Stimulated activated CD8-positive, alpha-beta memory T cell treated with anti-CD3 and anti-CD28 coated beads, Interleukin-7, amount 100 ng/mL, for 24 hours (primary cell): Measurements from ENCODE around the gene TEAD1.

Source experiments
- DNase-seq: peaks from one replicate; pipeline ENCODE4 v3.0.0-alpha.2; 2020; ENCODE audit warnings: low read depth

TEAD1 gene

DNA sequence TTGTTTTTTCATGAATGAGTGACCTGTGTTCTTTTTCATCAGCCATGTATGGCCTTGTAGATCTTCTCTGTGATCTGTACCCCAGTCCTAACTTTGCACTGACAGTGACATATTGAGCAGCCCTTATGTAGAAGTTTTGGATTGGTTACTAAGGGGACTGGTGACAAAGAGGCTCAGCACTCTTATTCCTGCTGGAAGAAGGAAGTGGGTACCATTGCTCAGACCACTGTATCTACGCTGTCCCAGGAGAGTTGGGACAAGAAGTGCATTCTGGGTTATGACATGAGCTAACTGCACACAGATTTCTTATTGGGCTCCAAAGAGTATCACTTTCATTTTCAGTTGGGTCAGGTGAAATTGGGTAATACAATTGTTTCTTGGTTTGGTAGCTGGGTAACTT, 227.1 kb downstream of the TEAD1 start:
- DNase-seq = no peak

DNA sequence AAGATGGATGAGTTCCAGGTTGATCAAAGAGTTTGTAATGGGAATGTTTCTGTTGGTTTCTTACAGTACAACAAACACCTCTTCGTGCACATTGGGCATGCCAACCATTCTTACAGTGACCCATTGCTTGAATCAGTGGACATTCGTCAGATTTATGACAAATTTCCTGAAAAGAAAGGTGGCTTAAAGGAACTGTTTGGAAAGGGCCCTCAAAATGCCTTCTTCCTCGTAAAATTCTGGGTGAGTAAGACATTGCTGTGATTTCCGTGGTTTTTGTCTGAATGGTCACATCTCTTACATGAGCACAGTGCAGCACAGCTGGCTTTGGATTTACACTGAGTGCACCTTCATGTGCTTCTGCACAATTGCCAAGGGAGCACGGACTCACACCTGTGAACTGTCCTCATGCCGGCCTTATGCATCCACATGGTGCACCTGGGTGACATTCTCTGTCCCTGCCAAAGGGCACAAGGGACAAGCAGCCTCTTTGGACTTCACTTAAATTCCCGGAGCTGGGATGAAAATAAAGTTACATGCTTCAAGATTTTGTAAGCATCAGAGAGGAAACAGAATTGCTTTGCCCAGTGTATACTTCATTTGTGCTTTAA, 227.8 kb downstream of the TEAD1 start:
- DNase-seq = no peak

DNA sequence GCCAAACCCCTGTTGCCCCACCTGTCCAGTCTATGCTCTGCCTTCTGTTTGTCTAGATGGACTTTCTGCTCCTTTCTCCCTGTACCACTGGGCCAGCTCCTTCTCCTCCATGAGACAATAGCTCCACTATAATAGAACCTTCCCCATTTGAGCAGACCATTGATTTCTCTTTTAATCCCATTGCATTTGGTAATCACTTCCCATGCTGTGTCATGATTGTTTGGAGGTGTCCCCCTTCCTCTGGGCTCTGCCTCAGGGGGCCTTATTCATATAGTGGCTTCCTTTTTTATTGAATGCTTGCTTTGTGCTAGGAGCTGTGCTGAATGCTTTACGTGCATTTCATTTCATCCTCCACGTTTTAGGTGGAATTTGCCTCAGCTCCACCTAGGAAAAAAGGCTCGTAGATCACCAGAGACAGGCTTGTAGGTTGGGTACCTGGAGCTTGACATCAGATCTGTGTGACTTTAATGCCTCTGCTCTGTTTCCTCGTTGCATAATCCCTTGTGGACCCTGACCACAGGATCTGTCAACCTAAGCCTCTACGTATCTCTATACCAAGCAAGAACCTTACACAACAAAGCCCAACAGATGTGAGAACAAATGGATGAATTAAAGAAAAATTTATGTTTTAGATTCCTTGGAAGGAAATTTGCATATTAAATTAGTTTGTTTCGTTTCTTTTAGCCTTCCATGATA, 228.7 kb downstream of the TEAD1 start:
- no peak for DNase-seq

DNA sequence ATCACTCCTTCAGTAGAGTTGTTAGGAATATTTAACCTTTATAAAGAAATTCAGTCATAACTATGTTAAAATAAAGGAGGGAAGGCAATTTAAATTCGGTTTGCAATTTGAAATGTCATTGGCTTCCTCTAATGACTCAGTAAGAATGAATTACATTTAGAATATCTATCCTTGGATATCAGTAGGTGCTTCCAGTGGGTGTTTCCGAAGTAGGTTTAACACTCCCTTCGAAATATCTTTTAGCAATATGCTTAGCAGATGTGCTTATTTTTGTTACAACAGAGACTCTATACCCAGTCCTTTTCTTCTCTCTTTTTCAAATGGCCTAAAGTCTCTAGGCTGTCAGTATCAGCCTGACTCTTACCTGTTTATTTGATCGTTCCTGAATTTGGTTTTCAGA, 231.2 kb downstream of the TEAD1 start:
- DNase-seq = no peak

DNA sequence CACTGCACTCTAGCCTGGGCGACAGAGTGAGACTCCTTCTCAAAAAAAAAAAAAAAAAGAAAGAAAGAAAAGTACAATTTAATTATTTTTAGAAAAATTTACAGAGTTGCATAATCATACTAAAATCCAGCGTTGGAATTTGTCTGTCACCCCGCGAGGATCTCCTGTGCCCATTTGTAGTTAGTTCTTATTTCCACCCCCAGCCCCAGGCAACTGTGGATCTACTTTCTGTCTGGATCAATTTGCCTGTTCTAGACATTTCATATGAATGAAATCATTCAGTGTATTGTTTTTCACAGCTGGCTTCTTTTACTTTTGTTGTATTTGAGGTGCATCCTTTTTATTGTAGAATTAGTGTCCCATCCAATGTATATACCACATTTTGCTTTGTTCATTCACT, 232.3 kb downstream of the TEAD1 start:
- DNase-seq = no peak

DNA sequence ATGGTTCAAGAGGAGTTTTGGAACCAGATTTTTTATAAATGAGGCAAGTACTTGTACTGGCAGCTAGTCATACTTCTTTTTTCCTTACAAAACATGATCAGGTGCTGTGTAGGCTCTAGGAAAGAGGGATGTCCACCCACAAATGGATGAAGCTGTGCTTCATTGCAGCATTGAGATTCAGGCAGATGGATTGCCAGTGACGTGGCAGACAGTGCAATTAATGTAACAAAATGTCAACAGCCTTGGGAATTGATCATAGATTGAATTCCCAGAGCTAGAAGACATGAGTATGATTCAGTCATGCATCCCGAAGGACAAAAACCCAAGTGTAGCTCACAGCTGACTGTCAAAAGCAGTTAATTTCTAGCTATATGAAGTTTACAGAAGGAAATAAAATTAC, 235.7 kb downstream of the TEAD1 start:
- DNase-seq = no peak

DNA sequence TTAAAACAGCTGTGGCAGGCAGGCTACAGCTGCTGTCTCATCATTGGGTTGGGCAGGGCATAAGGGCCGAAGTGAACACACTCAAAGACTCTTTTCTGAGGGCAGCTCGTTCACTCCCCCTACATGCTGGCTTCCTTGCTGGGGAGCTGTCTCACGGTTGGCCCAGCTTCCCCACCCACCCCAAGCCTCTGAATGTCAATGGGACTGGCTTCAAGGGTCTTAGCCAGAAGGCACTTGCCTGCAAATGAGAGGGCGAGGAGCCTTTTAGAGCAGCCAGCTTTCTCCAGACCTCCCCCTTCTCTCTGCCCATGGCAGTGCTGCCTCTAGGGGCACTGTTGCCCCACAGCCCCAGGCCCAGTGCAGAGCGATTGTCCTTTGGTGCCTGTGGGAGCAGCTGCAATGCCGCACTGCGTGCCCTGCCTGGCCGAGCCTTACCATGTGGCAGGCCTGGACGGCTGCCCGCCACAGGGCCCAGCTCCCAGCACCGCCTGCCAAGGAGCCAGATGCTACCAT, 240.2 kb downstream of the TEAD1 start:
- DNase-seq = no peak

DNA sequence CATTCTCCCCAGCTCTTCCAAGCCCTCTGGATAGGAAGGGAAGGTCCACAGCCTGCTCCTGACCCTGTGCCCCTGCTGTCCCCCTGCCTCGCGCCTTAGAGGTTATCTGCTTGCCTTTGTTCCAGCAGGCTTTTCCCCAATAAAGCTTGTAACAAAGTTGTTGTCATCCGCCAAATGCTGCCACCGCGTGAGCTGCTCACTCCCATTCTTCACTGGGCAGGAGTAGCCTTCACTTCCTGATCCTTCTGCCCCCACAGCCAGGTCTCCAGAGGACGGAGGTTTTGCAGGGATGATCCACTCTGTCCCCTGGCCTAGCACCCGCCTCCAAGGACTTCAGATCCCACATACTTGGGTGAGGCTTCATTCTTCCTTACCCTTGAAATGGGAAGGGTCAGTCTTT, 240.9 kb downstream of the TEAD1 start:
- no peak for DNase-seq

DNA sequence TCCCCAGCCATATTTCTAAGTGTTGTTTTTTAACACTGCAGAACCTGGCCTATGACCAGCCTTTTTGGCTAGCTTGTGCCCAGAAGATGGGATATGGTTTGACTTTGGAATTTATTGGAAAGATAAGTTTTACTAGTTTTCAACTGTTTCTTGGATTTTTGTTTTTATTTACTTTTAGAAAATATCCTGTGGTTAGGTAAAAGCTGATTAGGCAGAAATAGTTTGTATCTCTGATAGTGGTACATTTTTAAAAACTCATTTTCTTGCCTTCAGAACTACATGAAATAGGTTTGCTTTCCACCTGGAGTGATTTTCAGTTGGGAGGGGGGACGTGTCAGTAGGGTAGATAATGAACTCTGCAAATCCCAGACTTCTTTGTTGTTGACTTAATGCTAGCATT, 243.6 kb downstream of the TEAD1 start:
- DNase-seq = no peak

DNA sequence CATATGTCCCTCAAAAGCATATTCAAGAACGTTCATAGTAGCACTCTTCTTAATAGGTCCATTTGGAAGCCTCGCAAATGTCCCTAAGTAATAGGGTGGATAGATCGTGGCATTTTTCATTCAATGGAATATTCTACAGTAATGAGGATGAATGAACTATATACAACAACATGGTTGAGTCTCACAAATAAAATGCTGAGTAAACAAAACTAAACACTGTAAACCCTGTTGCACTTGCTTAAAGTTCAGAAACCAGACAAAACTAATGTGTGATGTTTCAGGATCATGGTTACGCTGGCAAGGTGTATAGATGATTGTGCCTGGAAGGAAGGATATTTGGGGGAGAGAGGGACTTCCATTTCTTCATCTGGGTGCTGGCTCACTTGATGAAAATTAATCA, 244.4 kb downstream of the TEAD1 start:
- DNase-seq = no peak

DNA sequence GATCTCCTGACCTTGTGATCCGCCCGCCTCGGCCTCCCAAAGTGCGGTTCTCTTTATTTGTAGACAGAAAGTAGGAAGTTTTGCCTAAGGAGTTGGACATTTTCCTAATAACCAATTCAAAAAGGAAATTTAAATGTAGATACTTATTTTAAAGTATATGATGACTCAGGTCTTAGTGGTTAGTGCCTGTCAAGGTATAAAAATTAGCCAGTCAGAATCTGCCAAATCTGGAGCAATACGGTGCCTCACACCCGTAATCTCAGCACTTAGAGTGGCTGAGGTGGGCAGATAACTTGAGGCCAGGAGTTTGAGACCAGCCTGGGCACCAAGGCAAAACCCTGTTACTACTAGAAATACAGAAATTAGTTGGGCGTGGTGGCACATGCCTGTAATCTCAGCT, 248.2 kb downstream of the TEAD1 start:
- no peak for DNase-seq

DNA sequence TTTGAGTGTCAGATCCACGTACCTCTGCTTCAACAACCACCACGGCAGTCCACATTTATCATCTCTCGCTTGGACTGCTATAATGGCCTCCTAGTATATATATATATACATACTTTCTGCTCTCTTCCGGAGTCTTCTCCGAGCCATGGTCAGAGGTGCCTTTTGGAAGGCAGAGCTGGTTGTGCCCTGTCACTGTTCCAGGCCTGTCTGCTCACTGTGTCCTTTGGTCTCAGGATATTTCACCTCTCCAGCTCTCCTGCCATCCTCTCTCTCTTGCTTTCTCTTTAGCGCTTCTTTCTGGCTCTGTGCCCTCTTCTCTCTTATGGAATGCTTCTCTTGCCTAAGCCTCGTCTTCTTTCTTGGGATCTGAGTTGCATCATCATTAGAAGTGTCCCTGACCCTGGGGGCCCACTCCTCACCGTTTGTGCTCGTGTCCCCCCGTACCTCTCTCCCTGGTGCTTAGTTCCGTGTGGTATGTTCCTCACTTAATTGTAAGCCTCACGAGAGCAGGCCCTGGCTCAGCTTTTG, 248.8 kb downstream of the TEAD1 start:
- no peak for DNase-seq

DNA sequence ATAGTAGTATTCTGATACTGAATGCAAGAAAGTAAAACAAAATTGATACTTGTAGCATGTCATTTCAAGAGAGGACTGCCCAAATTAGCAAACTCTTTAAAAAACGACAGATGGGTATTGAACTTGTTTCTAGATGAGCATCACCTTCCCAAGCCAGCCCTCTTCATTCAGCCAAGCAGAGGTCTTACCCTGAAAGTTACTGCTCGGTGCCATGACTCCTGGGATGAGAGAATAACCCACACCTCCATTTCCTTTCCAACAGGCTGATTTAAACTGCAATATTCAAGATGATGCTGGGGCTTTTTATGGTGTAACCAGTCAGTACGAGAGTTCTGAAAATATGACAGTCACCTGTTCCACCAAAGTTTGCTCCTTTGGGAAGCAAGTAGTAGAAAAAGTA, 250.4 kb downstream of the TEAD1 start:
- no peak for DNase-seq

DNA sequence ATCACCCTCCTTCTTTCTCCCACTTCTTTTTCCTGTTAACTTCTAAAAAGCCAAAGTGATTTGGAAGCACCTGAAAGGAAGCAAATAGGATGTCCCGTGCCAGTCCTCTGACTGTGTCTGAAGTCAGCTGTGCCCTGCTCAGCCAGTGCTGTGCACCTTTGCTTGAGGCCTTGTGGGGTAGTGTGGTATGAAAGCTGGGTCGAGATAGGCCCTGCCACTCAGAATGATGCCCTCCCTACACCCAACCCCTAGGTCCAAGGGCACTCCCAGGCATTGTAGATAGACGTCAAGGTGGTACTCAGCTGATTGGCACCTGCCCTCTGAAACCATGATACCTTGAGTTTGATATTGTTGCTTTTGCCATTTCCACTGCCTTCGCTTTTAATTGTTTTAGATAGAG, 251.3 kb downstream of the TEAD1 start:
- DNase-seq = no peak

DNA sequence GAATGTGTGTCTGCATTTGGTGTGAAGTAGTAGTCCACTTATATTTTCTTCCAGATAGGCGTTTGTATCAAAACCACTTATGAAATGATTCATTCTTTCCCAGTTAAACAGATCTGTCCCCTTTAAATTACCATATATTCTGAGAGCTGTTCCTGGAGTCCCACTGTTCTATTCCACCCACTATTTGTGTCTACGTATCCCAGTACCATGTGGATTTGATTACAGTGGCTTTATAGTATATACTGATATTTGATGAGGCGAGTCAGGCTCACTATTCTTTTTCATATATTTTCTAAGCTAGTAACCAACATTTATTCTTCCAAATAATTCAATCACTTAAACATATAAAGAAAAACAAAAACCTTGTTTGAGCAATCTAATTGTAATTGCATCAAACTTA, 253.0 kb downstream of the TEAD1 start:
- no peak for DNase-seq

DNA sequence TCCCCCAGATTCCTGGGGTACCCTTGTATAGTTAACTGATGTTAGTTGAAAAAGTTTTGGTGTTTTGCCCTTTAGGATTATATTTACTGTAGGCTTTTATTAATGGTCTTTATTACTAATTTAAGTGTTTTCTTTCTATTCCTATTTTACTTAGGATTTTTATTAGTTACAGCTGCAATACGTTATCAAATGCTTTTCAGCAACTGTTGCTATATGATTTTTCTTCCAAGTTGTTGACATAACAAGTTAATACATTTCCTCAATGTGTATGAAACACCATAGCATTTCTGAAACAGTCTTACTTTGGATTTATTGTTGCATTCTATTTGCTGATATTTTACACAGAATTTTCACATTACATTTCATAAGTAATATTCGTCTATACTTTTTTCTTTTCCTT, 253.7 kb downstream of the TEAD1 start:
- DNase-seq = no peak

DNA sequence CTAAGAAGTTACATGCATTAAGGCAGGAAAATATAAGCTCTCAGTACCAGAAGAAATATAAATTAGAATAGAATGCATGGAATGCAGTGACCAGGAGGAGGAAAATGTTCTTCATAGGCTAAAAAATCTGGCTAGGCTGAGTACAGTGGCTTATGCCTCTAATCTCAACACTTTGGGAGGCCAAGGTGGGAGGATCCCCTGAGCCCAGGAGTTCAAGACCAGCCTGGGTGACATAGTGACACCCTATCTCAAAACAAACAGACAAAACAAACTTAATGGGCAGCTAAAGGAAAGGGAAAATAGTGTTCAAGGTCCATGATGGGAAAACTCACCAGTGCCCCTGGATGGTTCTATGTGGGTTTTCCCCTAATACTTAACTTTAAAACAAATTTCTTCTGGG, 256.6 kb downstream of the TEAD1 start:
- no peak for DNase-seq

DNA sequence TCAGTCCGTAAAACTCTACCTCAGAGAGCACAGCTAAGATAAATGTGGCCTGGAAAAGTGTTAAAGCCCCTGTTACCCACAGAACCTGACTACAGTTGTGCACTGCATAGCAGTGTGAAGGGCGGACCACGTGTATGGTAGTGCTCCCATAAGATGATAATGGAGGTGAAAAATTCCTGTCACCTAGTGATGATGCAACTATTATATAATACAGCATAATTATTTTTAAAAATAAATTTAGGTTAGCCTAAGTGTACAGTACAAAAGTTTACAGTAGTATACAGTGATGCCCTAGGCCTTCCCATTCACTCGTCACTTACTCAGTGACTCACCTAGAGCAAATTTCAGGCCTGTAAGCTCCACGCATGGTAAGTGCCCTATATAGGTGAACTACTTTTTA, 258.3 kb downstream of the TEAD1 start:
- DNase-seq = no peak

DNA sequence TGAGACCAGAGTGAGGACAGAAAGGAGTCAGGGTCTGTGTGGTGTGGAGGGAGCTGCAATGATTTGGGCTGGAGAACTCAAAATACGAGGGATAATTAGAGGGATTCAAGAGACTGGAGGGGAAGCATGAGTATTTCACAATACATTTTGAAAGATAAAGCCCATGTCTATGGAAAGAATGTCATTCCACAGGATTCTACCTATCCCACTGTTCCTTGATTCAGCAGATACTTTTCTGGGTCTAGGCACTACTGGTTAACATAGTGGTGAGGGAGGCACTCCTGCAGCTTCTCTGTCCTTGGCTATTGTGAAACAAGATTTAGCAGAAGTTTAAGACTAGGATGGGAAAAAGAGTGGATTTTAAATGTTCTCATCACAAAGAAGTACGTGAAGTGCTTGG, 262.0 kb downstream of the TEAD1 start:
- no peak for DNase-seq

DNA sequence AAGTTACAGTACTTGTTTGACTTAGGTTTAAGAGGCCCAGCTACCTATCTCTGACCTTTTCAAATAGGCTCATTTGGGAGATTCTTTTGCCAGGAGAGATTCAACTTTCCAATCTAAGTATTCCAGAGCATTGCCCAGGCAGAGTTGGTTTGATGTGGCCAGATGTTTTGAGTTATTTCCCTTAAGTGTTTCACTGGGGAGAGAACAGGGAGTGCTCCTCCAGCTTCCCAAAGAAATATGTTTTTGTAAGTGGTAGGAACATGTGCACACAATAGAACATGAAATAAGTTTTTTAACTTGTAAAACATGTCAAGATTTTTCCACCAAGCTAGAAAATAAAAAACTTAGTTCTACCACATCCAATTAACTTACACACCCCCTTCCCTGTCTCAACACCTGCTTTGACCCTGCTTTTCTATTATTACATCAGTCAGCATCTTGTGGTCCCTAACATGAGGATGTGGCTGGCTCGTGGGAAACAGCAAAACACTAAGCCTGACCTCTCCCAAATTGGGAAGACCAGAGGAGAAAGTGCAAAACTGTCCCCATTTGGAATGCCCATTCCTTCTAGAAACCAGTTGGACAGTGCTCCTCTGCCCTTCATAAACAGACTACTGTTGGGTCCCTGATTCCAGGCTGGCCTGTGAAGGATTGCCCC, 264.5 kb downstream of the TEAD1 start:
- DNase-seq = no peak

DNA sequence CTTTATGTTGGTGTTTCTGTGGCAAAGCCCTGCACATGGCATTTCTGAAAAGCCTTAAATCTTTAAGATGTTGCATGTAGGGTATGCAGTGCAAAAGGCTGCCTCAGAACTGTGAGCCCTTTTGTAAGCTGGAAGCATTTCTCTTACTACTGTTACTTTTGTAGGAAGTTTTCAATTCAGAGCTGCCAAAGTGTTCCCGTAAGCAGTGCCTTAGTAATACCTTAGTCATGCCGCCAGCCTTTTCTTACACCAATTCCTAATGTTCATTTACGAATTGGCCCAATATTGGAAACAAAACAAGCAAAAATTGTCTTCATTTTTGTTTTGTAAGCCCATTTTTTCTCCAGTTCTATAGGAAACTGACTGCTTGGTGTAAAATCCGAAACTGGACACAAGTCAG, 267.4 kb downstream of the TEAD1 start:
- DNase-seq = no peak

DNA sequence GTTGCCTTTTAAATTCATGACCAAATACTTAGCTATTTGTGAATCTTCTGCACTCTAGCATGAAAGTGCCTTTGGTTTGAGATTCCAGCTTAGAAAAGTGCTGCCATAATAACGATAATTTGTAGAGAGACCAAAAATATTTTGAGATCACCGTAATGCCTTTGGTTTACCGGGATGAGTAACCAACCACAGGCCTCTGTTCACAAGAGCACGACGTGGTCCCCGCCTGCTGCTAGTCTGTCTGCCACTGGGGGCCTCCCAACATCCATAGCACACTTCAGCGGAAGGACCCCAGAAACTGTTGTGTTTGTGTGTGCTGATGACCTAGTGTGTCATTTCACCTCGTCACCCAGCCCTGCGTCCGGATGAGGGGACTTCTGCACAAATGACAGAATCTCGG, 267.9 kb downstream of the TEAD1 start:
- DNase-seq = no peak

DNA sequence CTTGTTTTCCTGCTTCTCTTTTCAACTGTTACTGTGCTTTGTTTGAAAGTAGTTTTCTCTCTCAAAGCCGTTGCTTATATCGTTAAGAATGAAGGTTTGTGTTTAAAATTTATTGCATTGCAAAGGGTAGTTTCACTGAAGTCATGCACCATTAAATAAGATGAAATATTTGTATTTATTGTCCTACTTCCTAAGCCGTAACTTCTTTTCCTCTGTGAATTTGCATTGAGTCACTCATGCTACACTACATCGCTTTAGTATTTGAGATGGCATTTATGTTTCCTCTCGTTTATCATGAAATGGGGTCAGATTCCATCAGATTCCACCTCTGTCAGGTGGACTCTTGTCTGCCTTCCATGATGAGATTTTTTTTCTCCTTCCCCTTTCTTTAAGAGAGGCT, 269.1 kb downstream of the TEAD1 start:
- DNase-seq = no peak
